ENCODE measurements around the gene XIST.
"Not testable (repeated sequence)": the region's sequence is repeated elsewhere in the genome, so short reads cannot be mapped to it uniquely, and the experiment has no call there.

XIST gene

DNA sequence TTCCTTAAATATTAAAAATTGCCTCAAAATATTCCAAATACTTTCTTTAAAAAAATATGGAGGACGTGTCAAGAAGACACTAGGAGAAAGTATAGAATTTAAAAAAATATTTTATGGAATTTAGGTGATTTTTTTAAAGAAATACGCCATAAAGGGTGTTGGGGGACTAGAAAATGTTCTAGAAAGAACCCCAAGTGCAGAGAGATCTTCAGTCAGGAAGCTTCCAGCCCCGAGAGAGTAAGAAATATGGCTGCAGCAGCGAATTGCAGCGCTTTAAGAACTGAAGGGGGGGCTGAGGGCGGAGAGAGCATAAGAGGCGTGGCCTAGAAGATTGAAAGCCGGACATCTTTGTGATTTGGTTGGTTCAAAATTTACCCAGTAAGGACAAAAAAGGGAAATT is at the start of gene XIST:
TSS of gene XIST (minus strand) at position 248 of the 400 bp plus-strand sequence.
- H3K27me3 Mint-ChIP-seq, result no peaks in the 10 kb centered on the region
- H3K4me1 Mint-ChIP-seq, result no peaks in the 10 kb centered on the region
- no peak within 1 kb of the TSS for H3K27ac Mint-ChIP-seq
- no peaks in the 10 kb centered on the region for H3K36me3 Mint-ChIP-seq
- H3K9me3 Mint-ChIP-seq, result peaks cover 3% of the 10 kb centered on the region
- no peak for ATAC-seq
- H3K4me3 Mint-ChIP-seq, result no peak within 1 kb of the TSS

DNA sequence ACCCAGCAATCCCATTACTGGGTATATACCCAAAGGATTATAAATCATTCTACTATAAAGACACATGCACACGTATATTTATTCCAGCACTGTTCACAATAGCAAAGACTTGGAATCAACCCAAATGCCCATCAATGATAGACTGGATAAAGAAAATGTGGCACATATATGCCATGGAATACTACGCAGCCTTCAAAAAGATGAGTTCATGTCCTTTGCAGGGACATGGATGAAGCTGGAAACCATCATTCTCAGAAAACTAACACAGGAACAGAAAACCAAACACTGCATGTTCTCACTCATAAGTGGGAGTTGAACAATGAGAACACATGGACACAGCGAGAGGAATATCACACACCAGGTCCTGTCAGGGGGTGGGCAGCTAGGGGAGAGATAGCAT is 45.8 kb upstream of the XIST start:
- H3K27ac Mint-ChIP-seq, H3K4me1 Mint-ChIP-seq, H3K4me3 Mint-ChIP-seq, H3K36me3 Mint-ChIP-seq, ATAC-seq, H3K9me3 Mint-ChIP-seq: not testable (repeated sequence)
- H3K27me3 Mint-ChIP-seq, result peaks cover 12% of the 10 kb centered on the region

DNA sequence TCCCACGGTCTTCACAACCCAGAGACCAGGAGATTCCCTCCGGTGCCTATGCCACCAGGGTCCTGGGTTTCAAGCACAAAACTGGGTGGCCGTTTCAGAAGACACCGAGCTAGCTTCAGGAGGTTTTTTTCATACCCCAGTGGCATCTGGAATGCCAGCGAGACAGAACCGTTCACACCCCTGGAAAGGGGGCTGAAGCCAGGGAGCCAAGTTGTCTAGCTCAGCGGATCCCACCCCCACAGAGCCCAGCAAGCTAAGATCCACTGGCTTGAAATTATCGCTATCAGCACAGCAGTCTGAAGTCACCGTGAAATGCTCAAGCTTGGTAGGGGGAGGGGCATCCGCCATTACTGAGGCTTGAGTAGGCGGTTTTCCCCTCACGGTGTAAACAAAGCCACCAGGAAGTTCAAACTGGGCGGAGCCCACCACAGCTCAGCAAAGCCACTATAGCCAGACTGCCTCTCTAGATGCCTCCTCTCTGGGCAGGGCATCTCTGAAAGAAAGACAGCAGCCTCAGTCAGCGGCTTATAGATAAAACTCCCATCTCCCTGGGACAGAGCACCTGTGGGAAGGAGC is 40.1 kb upstream of the XIST start:
- H3K9me3 Mint-ChIP-seq, H3K4me1 Mint-ChIP-seq, H3K4me3 Mint-ChIP-seq, ATAC-seq, H3K27ac Mint-ChIP-seq, H3K36me3 Mint-ChIP-seq: not testable (repeated sequence)
- peaks cover 12% of the 10 kb centered on the region for H3K27me3 Mint-ChIP-seq

DNA sequence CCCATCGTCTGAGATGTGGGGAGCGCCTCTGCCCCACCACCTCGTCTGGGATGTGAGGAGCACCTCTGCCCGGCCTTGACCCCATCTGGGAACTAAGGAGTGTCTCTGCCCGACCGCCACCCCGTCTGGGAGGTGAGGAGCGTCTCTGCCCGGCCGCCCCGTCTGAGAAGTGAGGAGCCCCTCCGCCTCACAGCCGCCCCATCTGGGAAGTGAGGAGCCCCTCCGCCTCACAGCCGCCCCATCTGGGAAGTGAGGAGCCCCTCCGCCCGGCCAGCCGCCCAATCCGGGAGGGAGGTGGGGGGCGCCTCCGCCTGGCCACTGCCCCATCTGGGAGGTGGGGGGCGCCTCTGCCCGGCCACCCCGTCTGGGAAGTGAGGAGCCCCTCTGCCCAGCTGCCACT is 29.7 kb upstream of the XIST start:
- not testable (repeated sequence) for ATAC-seq, H3K27me3 Mint-ChIP-seq, H3K4me1 Mint-ChIP-seq, H3K27ac Mint-ChIP-seq, H3K36me3 Mint-ChIP-seq, H3K9me3 Mint-ChIP-seq, H3K4me3 Mint-ChIP-seq

DNA sequence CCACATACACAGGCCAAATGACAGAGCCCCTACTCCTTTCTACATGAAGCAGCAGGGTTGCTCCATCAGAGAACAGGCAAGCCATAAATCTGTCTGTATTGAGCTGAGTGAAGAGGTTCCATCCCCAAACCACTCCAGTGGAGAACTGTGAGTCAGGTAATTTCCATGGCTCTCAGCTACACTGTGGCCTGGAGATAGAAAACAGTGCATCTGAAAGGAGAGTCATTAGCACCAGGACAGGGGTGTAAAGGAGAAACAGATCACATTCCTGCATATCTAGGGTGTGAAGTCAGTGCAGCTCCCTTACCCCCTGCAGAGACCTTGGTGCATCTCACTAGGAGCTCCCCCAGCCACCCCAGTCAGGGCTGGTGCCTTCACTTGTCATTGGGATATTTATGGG is 25.2 kb upstream of the XIST start:
- Mint-ChIP-seq H3K9me3 (peaks cover 6% of the 10 kb centered on the region), H3K36me3 (no peaks in the 10 kb centered on the region), H3K27me3 (no peaks in the 10 kb centered on the region), H3K27ac (no peak overlapping the region), H3K4me1 (no peaks in the 10 kb centered on the region), H3K4me3 (no peak overlapping the region)
- no peak for ATAC-seq

DNA sequence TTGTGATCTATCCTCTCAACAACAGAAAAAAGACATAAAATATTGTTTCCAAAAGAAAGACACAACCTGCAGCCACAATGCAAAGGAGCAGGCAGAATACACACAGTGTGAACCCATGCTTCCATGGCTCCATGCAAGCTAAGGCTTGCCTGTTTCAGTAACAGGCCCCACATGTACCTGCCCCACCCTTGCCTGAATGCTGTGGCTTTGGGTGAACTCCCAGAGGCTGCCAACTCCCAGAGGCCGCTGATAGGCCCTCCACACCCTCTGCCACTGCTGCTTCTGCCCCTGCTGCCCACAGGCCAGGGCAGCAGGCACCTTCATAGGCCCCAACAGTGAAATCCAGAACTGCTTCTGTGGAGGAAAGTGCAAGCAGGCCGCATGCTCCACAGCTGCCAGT is 24.4 kb upstream of the XIST start:
- no peak for ATAC-seq
- Mint-ChIP-seq H3K36me3 (no peaks in the 10 kb centered on the region), H3K9me3 (peaks cover 6% of the 10 kb centered on the region), H3K4me1 (no peaks in the 10 kb centered on the region), H3K4me3 (no peak overlapping the region), H3K27ac (no peak overlapping the region), H3K27me3 (no peaks in the 10 kb centered on the region)

DNA sequence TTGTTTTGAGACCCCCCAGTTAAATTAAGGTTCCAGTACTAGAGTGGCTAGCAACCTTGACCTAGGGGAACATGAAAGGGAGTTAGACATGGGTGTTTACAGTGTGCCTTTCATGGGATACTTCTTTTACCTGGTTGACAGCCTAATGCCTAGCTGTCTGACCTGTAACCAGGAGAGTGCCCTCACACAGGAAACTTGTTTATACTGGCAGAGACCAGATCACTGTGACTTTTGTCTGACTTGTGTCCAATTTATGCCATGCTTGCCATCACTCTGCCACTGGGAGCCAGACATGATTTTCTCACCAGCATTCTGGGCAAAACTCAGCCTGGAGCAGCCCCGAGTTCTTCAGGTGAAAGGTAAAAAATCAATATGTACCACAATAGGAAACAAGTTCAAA is 16.4 kb upstream of the XIST start:
- no peak for ATAC-seq
- Mint-ChIP-seq H3K27ac (no peak overlapping the region), H3K4me1 (no peaks in the 10 kb centered on the region), H3K27me3 (peaks cover 8% of the 10 kb centered on the region), H3K9me3 (no peaks in the 10 kb centered on the region), H3K4me3 (no peak overlapping the region), H3K36me3 (no peaks in the 10 kb centered on the region)

DNA sequence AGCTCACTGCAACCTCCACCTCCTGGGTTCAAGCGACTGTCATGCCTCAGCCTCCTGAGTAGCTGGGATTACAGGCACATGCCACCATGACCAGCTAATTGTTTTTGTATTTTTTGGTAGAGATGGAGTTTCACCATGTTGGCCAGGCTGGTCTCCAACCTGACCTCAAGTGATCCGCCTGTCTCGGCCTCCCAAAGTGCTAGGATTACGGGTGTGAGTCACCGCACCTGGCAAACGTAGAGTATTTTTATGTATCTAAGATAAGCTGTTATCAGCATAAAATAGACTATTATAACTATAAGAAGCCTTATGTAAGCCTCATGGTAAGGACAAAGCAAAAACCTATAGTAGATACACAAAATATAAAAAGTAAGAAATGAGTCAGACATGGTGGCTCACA is 14.6 kb upstream of the XIST start:
- ATAC-seq, result no peak
- H3K27ac Mint-ChIP-seq, result no peak overlapping the region
- no peaks in the 10 kb centered on the region for H3K36me3 Mint-ChIP-seq
- H3K9me3 Mint-ChIP-seq, result no peaks in the 10 kb centered on the region
- peaks cover 8% of the 10 kb centered on the region for H3K27me3 Mint-ChIP-seq
- H3K4me1 Mint-ChIP-seq, result no peaks in the 10 kb centered on the region
- H3K4me3 Mint-ChIP-seq, result no peak overlapping the region

DNA sequence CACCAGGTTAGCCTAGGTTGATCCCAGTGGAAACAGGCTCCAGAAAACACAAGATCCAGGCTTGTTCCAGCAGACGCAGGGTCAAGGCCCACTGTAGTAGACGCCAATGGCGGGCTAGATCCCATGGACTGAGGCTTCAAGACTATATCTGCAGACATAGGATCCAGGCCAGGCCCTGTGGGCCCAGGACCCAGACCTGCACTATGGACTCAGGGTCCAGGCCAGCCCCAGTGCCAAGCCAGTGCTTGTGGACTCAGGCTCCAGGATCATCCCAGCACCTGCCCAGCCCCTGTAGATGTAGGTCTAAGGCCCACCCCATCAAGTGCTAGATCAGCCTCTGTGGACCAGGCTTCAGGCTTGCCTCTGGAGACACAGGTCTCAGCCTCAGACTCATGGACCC is 11.3 kb upstream of the XIST start:
- H3K36me3 Mint-ChIP-seq, result peaks cover 6% of the 10 kb centered on the region
- H3K4me3 Mint-ChIP-seq, result no peak overlapping the region
- no peak for ATAC-seq
- H3K27ac Mint-ChIP-seq, result no peak overlapping the region
- peaks cover 8% of the 10 kb centered on the region for H3K27me3 Mint-ChIP-seq
- H3K9me3 Mint-ChIP-seq, result peaks cover 6% of the 10 kb centered on the region
- H3K4me1 Mint-ChIP-seq, result no peaks in the 10 kb centered on the region

DNA sequence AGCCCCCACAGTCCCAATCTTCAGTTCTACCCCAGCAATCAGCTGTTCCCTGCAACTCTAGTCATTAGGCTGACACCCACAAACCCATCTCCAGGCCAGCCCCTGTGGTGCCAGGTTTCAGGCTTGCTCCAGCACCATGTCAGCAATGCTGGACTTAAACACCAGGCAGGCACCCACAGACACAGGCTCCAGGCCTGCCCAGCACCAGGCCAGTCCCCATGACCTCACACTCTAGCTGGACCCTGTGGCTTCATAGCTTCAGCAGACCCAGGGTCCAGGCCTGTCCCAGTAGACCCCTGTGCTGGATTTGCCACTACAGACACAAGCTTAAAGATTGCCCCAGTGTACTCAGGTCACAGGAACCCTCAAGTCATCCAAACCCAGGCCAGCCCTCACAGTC is 10.8 kb upstream of the XIST start:
- peaks cover 8% of the 10 kb centered on the region for H3K27me3 Mint-ChIP-seq
- no peak for ATAC-seq
- H3K9me3 Mint-ChIP-seq, result peaks cover 6% of the 10 kb centered on the region
- H3K27ac Mint-ChIP-seq, result no peak overlapping the region
- no peak overlapping the region for H3K4me3 Mint-ChIP-seq
- peaks cover 6% of the 10 kb centered on the region for H3K36me3 Mint-ChIP-seq
- no peaks in the 10 kb centered on the region for H3K4me1 Mint-ChIP-seq

DNA sequence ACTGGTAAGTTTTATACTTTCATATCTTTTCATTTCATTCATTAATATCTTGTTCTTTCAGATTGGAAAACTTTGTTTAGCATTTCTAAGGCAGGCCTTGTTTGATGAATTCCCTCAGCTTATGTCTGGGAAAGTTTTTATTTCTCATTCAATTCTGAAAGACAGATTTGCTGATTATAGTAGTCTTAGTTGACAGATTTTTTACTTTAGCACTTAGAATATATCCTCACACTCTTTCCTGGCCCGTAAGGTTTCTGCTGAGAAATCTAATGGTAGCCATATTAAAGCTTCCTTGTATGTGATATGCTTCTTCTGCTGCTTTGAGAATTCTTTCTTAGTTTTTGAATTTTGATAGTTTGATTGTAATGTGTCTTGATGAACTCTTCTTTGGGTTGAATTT is 7.1 kb upstream of the XIST start:
- Mint-ChIP-seq H3K27me3 (no peaks in the 10 kb centered on the region), H3K4me1 (no peaks in the 10 kb centered on the region), H3K36me3 (peaks cover 6% of the 10 kb centered on the region), H3K27ac (no peak overlapping the region), H3K4me3 (no peak overlapping the region), H3K9me3 (peaks cover 6% of the 10 kb centered on the region)
- no peak for ATAC-seq

DNA sequence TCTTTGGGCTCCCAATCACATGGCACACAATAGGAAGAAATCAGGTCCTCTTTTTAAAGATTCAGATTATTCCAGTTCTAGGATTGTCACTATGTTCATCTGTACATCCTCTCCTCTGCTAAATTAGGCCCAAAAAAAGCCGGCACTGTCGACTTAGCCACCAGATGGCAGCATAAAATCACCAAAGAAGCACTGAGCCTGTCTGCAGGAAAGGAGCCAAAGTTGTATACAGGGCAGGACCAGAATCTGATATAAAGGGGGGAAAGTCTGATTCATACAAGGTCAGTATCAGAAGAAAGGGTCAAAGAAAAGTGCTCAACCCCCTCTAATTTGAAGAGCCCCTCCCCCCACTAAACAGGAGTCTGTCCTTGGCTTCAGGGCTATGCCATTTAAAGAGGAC is 3.0 kb upstream of the XIST start:
- ATAC-seq, result peak; percentile 58
- H3K4me1 Mint-ChIP-seq, result no peaks in the 10 kb centered on the region
- H3K36me3 Mint-ChIP-seq, result peaks cover 6% of the 10 kb centered on the region
- no peak overlapping the region for H3K27ac Mint-ChIP-seq
- H3K27me3 Mint-ChIP-seq, result no peaks in the 10 kb centered on the region
- H3K9me3 Mint-ChIP-seq, result peaks cover 9% of the 10 kb centered on the region
- H3K4me3 Mint-ChIP-seq, result no peak overlapping the region

DNA sequence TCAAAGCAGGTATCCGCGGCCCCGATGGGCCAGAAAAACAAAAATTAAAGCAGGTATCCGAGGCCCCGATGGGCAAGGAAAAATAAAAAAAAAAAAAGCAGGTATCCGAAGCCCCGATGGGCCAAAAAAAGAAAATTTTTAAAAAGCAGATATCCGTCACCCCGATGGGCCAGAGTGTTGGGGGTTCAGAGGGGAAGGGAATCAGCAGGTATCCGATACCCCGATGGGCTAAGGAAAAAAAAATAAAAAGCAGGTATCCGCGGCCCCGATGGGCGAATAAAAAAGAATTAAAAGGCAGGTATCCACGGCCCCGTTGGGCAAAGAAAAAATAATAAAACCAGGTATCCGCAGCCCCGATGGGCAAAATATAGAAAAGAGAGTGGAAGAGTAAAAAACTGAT is 492 bp downstream of the XIST start:
- ATAC-seq, result no peak
- Mint-ChIP-seq H3K27me3 (no peaks in the 10 kb centered on the region), H3K4me3 (no peak overlapping the region), H3K27ac (no peak overlapping the region), H3K4me1 (no peaks in the 10 kb centered on the region), H3K36me3 (no peaks in the 10 kb centered on the region), H3K9me3 (peaks cover 3% of the 10 kb centered on the region)

DNA sequence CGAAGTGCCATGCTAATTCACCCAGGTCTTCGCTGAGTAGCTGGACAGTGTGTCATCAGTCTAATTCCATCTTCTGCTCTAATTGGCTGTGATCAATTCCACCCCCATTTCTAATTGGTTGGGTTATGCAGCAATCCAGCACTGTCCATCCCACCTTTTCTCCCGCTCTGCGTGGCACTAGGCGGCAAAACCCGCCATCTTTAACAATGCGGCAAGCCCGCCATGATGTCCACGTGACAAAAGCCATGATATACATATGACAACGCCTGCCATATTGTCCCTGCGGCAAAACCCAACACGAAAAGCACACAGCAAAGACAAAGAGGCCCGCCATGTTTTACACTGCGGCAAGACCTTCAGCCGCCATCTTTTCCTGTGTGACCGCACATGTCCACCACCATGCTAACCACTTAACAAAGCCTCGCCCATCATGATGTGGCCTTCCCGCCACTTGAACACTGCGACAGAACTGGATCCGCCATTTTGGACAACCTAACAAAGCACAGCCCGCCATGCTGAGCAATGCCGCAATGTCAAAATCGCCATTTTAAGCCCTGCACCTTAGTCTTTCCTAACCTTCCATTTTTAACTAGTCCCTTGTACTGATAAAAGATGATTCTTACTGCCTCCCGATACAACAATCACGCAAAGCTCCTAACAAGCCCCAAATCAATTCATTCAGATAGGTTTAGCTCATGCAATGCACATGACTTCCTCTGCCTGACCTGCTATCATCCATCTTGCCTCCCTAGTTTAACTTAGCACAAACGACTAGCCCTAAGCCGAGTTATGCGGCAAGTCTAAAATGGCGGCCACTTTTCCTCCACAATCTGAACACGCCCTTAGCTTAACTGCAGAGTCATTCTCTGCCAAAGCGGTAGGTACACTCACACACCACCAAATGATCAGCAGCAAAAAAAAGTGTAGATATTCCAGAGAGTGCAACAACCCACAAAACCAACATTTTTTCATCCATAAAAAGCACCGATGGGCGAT is 1.2 kb downstream of the XIST start:
- Mint-ChIP-seq H3K36me3 (no peaks in the 10 kb centered on the region), H3K4me1 (no peaks in the 10 kb centered on the region), H3K4me3 (no peak overlapping the region), H3K9me3 (peaks cover 3% of the 10 kb centered on the region), H3K27ac (no peak overlapping the region), H3K27me3 (no peaks in the 10 kb centered on the region)
- ATAC-seq, result no peak

DNA sequence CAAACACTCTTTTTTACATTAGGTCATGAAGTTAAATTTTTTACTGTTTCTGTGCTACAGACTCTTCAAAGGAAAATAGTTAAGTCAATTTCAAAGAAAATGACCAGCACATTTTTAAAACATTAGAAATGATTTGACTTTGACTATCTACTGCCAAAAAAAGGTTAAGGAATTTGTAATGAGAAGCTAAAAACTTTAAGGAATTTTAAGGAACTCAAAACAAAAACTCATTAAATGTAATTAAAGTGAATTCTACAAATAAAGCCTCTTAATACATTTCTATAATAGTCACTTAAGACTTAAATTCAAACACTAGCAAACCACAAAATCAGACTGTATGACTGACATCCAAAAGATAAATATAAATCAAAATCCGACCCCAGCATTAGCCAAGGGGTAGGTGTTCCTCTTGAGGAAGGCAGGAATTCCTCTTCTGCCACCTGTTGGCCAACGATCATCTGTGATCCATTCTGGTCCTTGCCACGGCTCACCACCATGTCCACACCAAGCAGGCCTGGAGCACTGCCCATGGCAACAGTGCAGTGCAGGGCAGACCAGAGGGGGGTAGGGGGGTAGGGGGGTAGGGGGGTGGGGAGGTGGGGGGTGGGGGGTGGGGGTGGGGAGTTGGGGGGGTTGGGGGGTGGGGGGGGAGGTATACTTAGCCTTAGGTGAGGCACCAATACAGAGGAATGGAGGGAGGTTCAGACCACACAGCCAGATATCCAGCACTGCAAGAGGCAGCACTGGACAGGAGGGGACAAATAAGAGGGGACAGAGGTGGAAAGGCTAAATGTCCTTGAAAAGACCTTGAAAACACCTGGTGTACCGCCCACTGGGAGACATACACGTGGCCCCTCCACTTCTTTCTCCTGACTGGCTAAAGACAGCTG is 2.1 kb downstream of the XIST start:
- H3K4me1 Mint-ChIP-seq, result no peaks in the 10 kb centered on the region
- H3K36me3 Mint-ChIP-seq, result no peaks in the 10 kb centered on the region
- no peaks in the 10 kb centered on the region for H3K27me3 Mint-ChIP-seq
- H3K27ac Mint-ChIP-seq, result no peak overlapping the region
- no peak overlapping the region for H3K4me3 Mint-ChIP-seq
- H3K9me3 Mint-ChIP-seq, result peaks cover 3% of the 10 kb centered on the region
- no peak for ATAC-seq

Data from stimulated activated memory B cell treated with anti-CD40 and anti-IgM and Interleukin-4, amounts not matched to agents 10 μg/mL and 1 μg/mL and 100 μg/mL, for 72 hours (primary cell).